Ureter (tissue), 1 donor: ENCODE data around the gene PRLH. TPM values are rescaled to one million over a fixed set of nuclear protein-coding genes. Genes with fewer than 3 reads are reported as not detected.

ENCODE experiments used
- DNase-seq: peaks from one replicate; pipeline ENCODE4 v3.0.0-alpha.2; 2020; ENCODE audit warnings: low spot score
- total RNA-seq: library from RNA; stranded (reverse); gene quantifications from one replicate; pipeline ENCODE4 v1.2.4, GENCODE V29; 2023
- donor health status: DM: yes; HTN: yes; CAD: no.

PRLH gene
- total RNA-seq, 1 donor from 2014 or later = not detected

- no peak for DNase-seq
Observed at GRCh38 chr2:237539681-237540080, 26.7 kb upstream of the PRLH start.

GRCh38 chr2:237540223-237540775, 26.1 kb upstream of the PRLH start:
- DNase-seq = no peak

- DNase-seq = peak; percentile 72
Observed at GRCh38 chr2:237540823-237541222, 25.6 kb upstream of the PRLH start.

- no peak for DNase-seq
Observed at GRCh38 chr2:237541243-237541642, 25.1 kb upstream of the PRLH start.

GRCh38 chr2:237542001-237542704, 24.2 kb upstream of the PRLH start:
- DNase-seq = no peak

GRCh38 chr2:237546040-237546875, 20.1 kb upstream of the PRLH start:
- DNase-seq = no peak

- no peak for DNase-seq
Observed at GRCh38 chr2:237546876-237547395, 19.4 kb upstream of the PRLH start.

- DNase-seq = no peak
Observed at GRCh38 chr2:237547841-237548416, 18.4 kb upstream of the PRLH start.

GRCh38 chr2:237549216-237549615, 17.2 kb upstream of the PRLH start:
- no peak for DNase-seq

GRCh38 chr2:237549643-237550415, 16.5 kb upstream of the PRLH start:
- DNase-seq = no peak

GRCh38 chr2:237551071-237551574, 15.3 kb upstream of the PRLH start:
- DNase-seq = no peak

- DNase-seq = no peak
Observed at GRCh38 chr2:237552908-237553307, 13.5 kb upstream of the PRLH start.

GRCh38 chr2:237553948-237554347, 12.4 kb upstream of the PRLH start:
- no peak for DNase-seq

GRCh38 chr2:237555560-237555959, 10.8 kb upstream of the PRLH start:
- DNase-seq = no peak

GRCh38 chr2:237556773-237557632, 9.4 kb upstream of the PRLH start:
- no peak for DNase-seq

GRCh38 chr2:237557633-237558015, 8.8 kb upstream of the PRLH start:
- DNase-seq = no peak

GRCh38 chr2:237558961-237559641, 7.3 kb upstream of the PRLH start:
- peak; percentile 81 for DNase-seq

- no peak for DNase-seq
Observed at GRCh38 chr2:237561221-237561620, 5.2 kb upstream of the PRLH start.

- DNase-seq = no peak
Observed at GRCh38 chr2:237563816-237564215, 2.6 kb upstream of the PRLH start.
